Body of pancreas (tissue), 4 donors: ENCODE measurements around the gene ARHGAP12.
"Not testable (repeated sequence)": the region's sequence is repeated elsewhere in the genome, so short reads cannot be mapped to it uniquely, and the experiment has no call there.

ENCODE experiments used
- POLR2A ChIP-seq, 3 donors: fragments of 450-650 bp; IDR thresholded peaks; one replicate each; pipeline ENCODE4 v1.6.1; 2016; ENCODE audit warnings: antibody characterized with exemption in 3 of 3, mild to moderate bottlenecking in 2 of 3
- TF ChIP-seq, protein P1 (sequence below), 7 experiments: fragments of 450-650 bp in 4 of 7; fragments of 200-600 bp in 3 of 7; sonication (generic) in 3 of 7; IDR thresholded peaks; one replicate each; pipeline ENCODE4 v1.5.1; 2016 to 2019; ENCODE audit warnings: antibody characterized with exemption in 7 of 7

DNA sequence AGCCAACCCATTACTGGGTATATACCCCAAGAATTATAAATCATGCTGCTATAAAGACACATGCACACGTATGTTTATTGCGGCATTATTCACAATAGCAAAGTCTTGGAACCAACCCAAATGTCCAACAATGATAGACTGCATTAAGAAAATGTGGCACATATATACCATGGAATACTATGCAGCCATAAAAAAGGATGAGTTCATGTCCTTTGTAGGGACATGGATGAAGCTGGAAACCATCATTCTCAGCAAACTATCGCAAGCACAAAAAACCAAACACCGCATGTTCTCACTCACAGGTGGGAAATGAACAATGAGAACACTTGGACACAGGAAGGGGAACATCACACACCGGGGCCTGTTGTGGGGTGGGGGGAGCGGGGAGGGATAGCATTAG is 32.9 kb downstream of the ARHGAP12 start:
- TF ChIP-seq, protein P1, sequence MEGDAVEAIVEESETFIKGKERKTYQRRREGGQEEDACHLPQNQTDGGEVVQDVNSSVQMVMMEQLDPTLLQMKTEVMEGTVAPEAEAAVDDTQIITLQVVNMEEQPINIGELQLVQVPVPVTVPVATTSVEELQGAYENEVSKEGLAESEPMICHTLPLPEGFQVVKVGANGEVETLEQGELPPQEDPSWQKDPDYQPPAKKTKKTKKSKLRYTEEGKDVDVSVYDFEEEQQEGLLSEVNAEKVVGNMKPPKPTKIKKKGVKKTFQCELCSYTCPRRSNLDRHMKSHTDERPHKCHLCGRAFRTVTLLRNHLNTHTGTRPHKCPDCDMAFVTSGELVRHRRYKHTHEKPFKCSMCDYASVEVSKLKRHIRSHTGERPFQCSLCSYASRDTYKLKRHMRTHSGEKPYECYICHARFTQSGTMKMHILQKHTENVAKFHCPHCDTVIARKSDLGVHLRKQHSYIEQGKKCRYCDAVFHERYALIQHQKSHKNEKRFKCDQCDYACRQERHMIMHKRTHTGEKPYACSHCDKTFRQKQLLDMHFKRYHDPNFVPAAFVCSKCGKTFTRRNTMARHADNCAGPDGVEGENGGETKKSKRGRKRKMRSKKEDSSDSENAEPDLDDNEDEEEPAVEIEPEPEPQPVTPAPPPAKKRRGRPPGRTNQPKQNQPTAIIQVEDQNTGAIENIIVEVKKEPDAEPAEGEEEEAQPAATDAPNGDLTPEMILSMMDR (IDR thresholded peaks at IDR 0.05), result not testable (repeated sequence)
- TF ChIP-seq POLR2A (IDR thresholded peaks at IDR 0.05), result not testable (repeated sequence)
